K562 (cell line): ENCODE data around the gene HERC5. TPM values are rescaled to one million over a fixed set of nuclear protein-coding genes. Genes with fewer than 3 reads are reported as not detected.

Experiments used
- ATAC-seq: fragments of 200-7000 bp; cut with Tn5 transposase; 3 replicates; pipeline ENCODE4 v1.9.1; 2020; ENCODE audit warnings: moderate library complexity
- BruUV-seq: library from RNA; stranded (reverse); fragments of 400-500 nt; replicated peaks from 2 replicates; lab custom pipeline; 2021; lab: Mats Ljungman, UMichigan
- CTCF ChIA-PET: fragments of 300-600 bp; formaldehyde crosslinking; extraction: SDS; loops from one replicate; lab custom pipeline; 2021; ENCODE audit warnings: low intra/inter-chr PET ratio; lab: Yijun Ruan, JAX
- POLR2A ChIA-PET: fragments of 300-600, 350-650 bp; sonication (Branson Sonifier 250); formaldehyde crosslinking; extraction: SDS; loops from one replicate; lab custom pipeline; 2021; ENCODE audit warnings: antibody characterized with exemption, inconsistent platforms; lab: Yijun Ruan, JAX
- DNase-seq, 4 experiments: peaks; one replicate each; pipeline versions ENCODE4 v3.0.0 to v3.0.0-alpha.2; 2011 to 2018; ENCODE audit warnings: low spot score in 3 of 4, mixed read lengths in 3 of 4; ENCODE audit errors: extremely low read depth in 1 of 4
- FAIRE-seq: peaks from 2 replicates; lab custom pipeline; 2011; peaks lifted over from hg19 to GRCh38; lab: Jason Lieb, UNC
- H2AFZ ChIP-seq: 2 replicates; pipeline ENCODE4 v1.6.0; 2011; ENCODE audit warnings: low read depth, low read length, control low read depth, inconsistent platforms
- H3K27ac ChIP-seq: fragments of 200-600 bp; 3 replicates; pipeline ENCODE4 v1.8.0; 2011; ENCODE audit warnings: low read depth, mild to moderate bottlenecking, control low read depth, inconsistent platforms, low read length, moderate library complexity, mixed read lengths; ENCODE audit errors: extremely low read depth
- H3K27me3 ChIP-seq, 2 experiments: fragments of 300-600 bp in 1 of 2; 2 replicates in 1 of 2; 3 replicates in 1 of 2; pipeline versions ENCODE4 v1.6.0 to v1.8.0; 2011; ENCODE audit warnings: inconsistent platforms in 2 of 2, low read length in 2 of 2, mild to moderate bottlenecking in 1 of 2, mixed read lengths in 1 of 2, moderate library complexity in 1 of 2; ENCODE audit not compliant: control insufficient read depth in 2 of 2, insufficient read depth in 2 of 2
- H3K36me3 ChIP-seq: fragments of 300-600 bp; 3 replicates; pipeline ENCODE4 v1.8.0; 2011; ENCODE audit warnings: mild to moderate bottlenecking, low read length, inconsistent platforms; ENCODE audit not compliant: control insufficient read depth, insufficient read depth
- H3K4me1 ChIP-seq, 2 experiments: fragments of 200-600 bp in 1 of 2; replicated peaks in 1 of 2; 2 replicates in 1 of 2; 3 replicates in 1 of 2; pipeline versions ENCODE4 v1.5.1 to v1.8.0; 2011; ENCODE audit warnings: inconsistent platforms in 2 of 2, low read length in 2 of 2, mild to moderate bottlenecking in 1 of 2, mixed read lengths in 1 of 2, moderate library complexity in 1 of 2; ENCODE audit not compliant: control insufficient read depth in 2 of 2, insufficient read depth in 2 of 2
- H3K4me2 ChIP-seq: 2 replicates; pipeline ENCODE4 v1.6.1; 2011; ENCODE audit warnings: low read length, control low read depth, inconsistent platforms, mixed read lengths; ENCODE audit not compliant: insufficient read depth
- H3K4me3 ChIP-seq: fragments of 200-600 bp; sonication (generic), shearing (Covaris generic); 2 replicates; pipeline ENCODE4 v1.5.1; 2016; ENCODE audit warnings: control low read depth, inconsistent platforms
- H3K79me2 ChIP-seq: fragments of 200-600 bp; 3 replicates; pipeline ENCODE4 v1.8.0; 2011; ENCODE audit warnings: low read length, inconsistent platforms; ENCODE audit not compliant: control insufficient read depth, insufficient read depth
- H3K9ac ChIP-seq, 2 experiments: 2 replicates each; pipeline versions ENCODE4 v1.6.0 to v1.6.1; 2011; ENCODE audit warnings: low read depth in 2 of 2, low read length in 2 of 2, control low read depth in 1 of 2, inconsistent platforms in 1 of 2, mild to moderate bottlenecking in 1 of 2, mixed read lengths in 1 of 2; ENCODE audit not compliant: insufficient read depth in 1 of 2
- H3K9me1 ChIP-seq: one replicate; pipeline ENCODE4 v1.6.0; 2011; ENCODE audit warnings: inconsistent platforms, mild to moderate bottlenecking, low read length, moderate library complexity; ENCODE audit not compliant: control insufficient read depth, insufficient read depth
- H3K9me3 ChIP-seq: replicated peaks from 2 replicates; pipeline ENCODE4 v1.5.1; 2011; ENCODE audit warnings: low read depth, low read length, inconsistent platforms; ENCODE audit not compliant: control insufficient read depth, insufficient read depth
- H4K20me1 ChIP-seq: replicated peaks from 2 replicates; pipeline ENCODE4 v1.6.1; 2011; ENCODE audit warnings: low read length, inconsistent platforms, mixed read lengths; ENCODE audit not compliant: control insufficient read depth, insufficient read depth
- ATF3 ChIP-seq, 2 experiments: fragments of 450-650 bp in 1 of 2; sonication (generic) in 1 of 2; formaldehyde crosslinking in 1 of 2; IDR thresholded peaks in 1 of 2; conservative IDR thresholded peaks in 1 of 2; 2 replicates each; pipeline versions ENCODE4 v1.6.1 to v1.8.1; 2016 to 2023; ENCODE audit warnings: mild to moderate bottlenecking in 2 of 2, moderate library complexity in 2 of 2, inconsistent platforms in 1 of 2, missing genetic modification reagents in 1 of 2
- DDX20 ChIP-seq: fragments of 450-650 bp; IDR thresholded peaks from 2 replicates; pipeline ENCODE4 v1.6.1; 2016; ENCODE audit warnings: missing genetic modification characterization, low read depth, mild to moderate bottlenecking, missing compliant biosample characterization, moderate library complexity
- FOSL1 ChIP-seq: fragments of 200-800 bp; sonication (Bioruptor generic); conservative IDR thresholded peaks from 2 replicates; pipeline ENCODE4 v1.6.1; 2016; ENCODE audit warnings: missing genetic modification characterization, missing compliant biosample characterization
- WGBS: fragments of 100-300 bp; shearing (Covaris generic); methylation state at CpG from one replicate; pipeline ENCODE4 v1.1.6; 2016; ENCODE audit warnings: low coverage, mixed read lengths; ENCODE audit not compliant: insufficient coverage; ENCODE audit errors: missing lambda C conversion rate; 5-methylcytosine and 5-hydroxymethylcytosine counted together
- in situ Hi-C: fragments of 300-500 bp; cut with MboI; formaldehyde crosslinking; loops from 4 replicates; pipeline ENCODE4 v1.15.0; 2018; ENCODE audit warnings: inconsistent platforms, mixed read lengths
- intact Hi-C: fragments of 100-400 bp; cut with micrococcal nuclease; formaldehyde crosslinking; loops from 2 replicates; pipeline ENCODE4 v1.14.2; 2022
- polyA plus RNA-seq, 8 experiments: library from polyadenylated mRNA; depleted of rRNA in 4 of 8; stranded (reverse) in 5 of 8; unstranded in 3 of 8; fragments of >200 nt; fragmentation: Nextera tagmentation in 2 of 8; fragmentation: Illumina TruSeq in 1 of 8; extraction: Ambion mirVana in 2 of 8; extraction: Trizol in 1 of 8; gene quantifications; 2 replicates each; pipeline versions ENCODE4 v1.2.1 to v1.2.3, GENCODE V29; 2011 to 2014; ENCODE audit warnings: inconsistent platforms in 1 of 8, missing spikeins in 1 of 8
- total RNA-seq, 7 experiments: library from RNA; depleted of rRNA in 6 of 7; stranded (reverse); fragments of >200 nt in 6 of 7; fragmentation: Illumina TruSeq in 2 of 7; extraction: Trizol in 2 of 7; gene quantifications; 2 replicates each; pipeline versions ENCODE4 v1.2.1 to v1.2.3, GENCODE V29; 2011 to 2021; ENCODE audit warnings: low replicate concordance in 1 of 7

HERC5 gene
- total and polyA plus RNA-seq, 9 of the 15 experiments (the other 6 are each of a cell fraction or from before 2014, with no cell fraction given) = 0.18 TPM; not detected in 8

- H3K4me2 ChIP-seq = no peak overlapping the region
- H3K27me3 ChIP-seq = no peaks in the 10 kb centered on the region
- in situ Hi-C loops (loop anchor here (5.0 to 25.0 kb wide), 2 partner anchors 278 to 488 kb away; no protein-coding TSS in a partner anchor), intact Hi-C loops (no loop called here)
- DNase-seq (no peak), FAIRE-seq (no peak), ATAC-seq (no peak)
- H3K9me1 ChIP-seq = no peaks in the 10 kb centered on the region
- WGBS = 4% methylated on average over 4 of the region's 4 CpGs
- no peak overlapping the region for H3K27ac ChIP-seq
- ChIA-PET POLR2A (interaction anchor here (0.8 kb wide), 1 partner anchor 131 kb away, joined by 3 read pairs; no protein-coding TSS in a partner anchor), CTCF (interaction anchor here (0.6 kb wide), 1 partner anchor 492 kb away, joined by 3 read pairs; no protein-coding TSS in a partner anchor)
- H3K36me3 ChIP-seq = no peaks in the 10 kb centered on the region
- H3K4me3 ChIP-seq = no peak overlapping the region
- H2AFZ ChIP-seq = 0 out of 2 replicates have a peak overlapping the region, but pooled peaks have one; percentile 19
- BruUV-seq = no TSS peak
- peaks cover 0 to 3% of the 10 kb centered on the region in 2 experiments; a peak in 1 of 5 replicates for H3K4me1 ChIP-seq
- no peaks in the 10 kb centered on the region for H4K20me1 ChIP-seq
- no peak for TF ChIP-seq DDX20 (tag)
- peak; percentile 87 for TF ChIP-seq FOSL1 (tag)
- TF ChIP-seq ATF3 (IDR thresholded peaks at IDR 0.05) = peak; percentile 38; the same call in 1 of the 2 replicates
- TF ChIP-seq ATF3 (CRISPR knock-in tag; conservative IDR thresholded peaks at IDR 0.05) = no peak
- H3K9ac ChIP-seq = no peak overlapping the region
- H3K79me2 ChIP-seq = no peaks in the 10 kb centered on the region
- no peaks in the 10 kb centered on the region for H3K9me3 ChIP-seq
These were observed 77.2 kb downstream of the HERC5 start for GRCh38 chr4:88533937-88534750.
